B cell (primary cell): Measurements from ENCODE around the gene POTEF. TPM values are rescaled to one million over a fixed set of nuclear protein-coding genes. Genes with fewer than 3 reads are reported as not detected.
"Not testable (repeated sequence)": the region's sequence is repeated elsewhere in the genome, so short reads cannot be mapped to it uniquely, and the experiment has no call there.

ENCODE experiments used
- ATAC-seq: fragments of 200-7000 bp; cut with Tn5 transposase; one replicate; pipeline ENCODE4 v1.10.0; 2021; ENCODE audit warnings: low read depth, mild to moderate bottlenecking, moderate number of reproducible peaks, moderate library complexity
- CTCF ChIA-PET: fragments of 350-600 bp; sonication (Branson Sonifier 250); formaldehyde crosslinking; loops from one replicate; lab custom pipeline; 2021; ENCODE audit warnings: antibody characterized with exemption, inconsistent platforms; lab: Charles Lee
- POLR2A ChIA-PET: fragments of 350-600 bp; sonication (Branson Sonifier 250); formaldehyde crosslinking; loops from one replicate; lab custom pipeline; 2021; ENCODE audit warnings: antibody characterized with exemption; lab: Charles Lee
- DNase-seq: peaks from one replicate; pipeline ENCODE4 v3.0.0; 2013
- H2AFZ ChIP-seq: 2 replicates; pipeline ENCODE4 v1.6.1; 2012; ENCODE audit warnings: mild to moderate bottlenecking, low read depth, low read length; ENCODE audit not compliant: insufficient read depth, poor library complexity, severe bottlenecking
- H3K27ac ChIP-seq, 2 donors: 1 replicate in 1 of 2; 2 replicates in 1 of 2; pipeline ENCODE4 v1.5.1; 2012 to 2013; ENCODE audit warnings: low read length in 2 of 2, mild to moderate bottlenecking in 2 of 2, moderate library complexity in 1 of 2
- H3K27me3 ChIP-seq, 4 experiments: fragments of 200-600 bp in 1 of 4; sonication (generic) in 1 of 4; replicated peaks in 1 of 4; 1 replicate in 2 of 4; 2 replicates in 2 of 4; pipeline versions ENCODE4 v1.6.1 to v1.7.0; 2013 to 2016; ENCODE audit warnings: low read length in 3 of 4, mild to moderate bottlenecking in 2 of 4, mixed read lengths in 1 of 4, moderate library complexity in 1 of 4; ENCODE audit not compliant: insufficient read depth in 4 of 4, control insufficient read depth in 3 of 4; ENCODE audit errors: control extremely low read depth in 1 of 4
- H3K36me3 ChIP-seq, 2 experiments: replicated peaks in 1 of 2; 1 replicate in 1 of 2; 2 replicates in 1 of 2; pipeline versions ENCODE4 v1.6.1 to v1.7.1; 2013; ENCODE audit warnings: low read length in 1 of 2; ENCODE audit not compliant: insufficient read depth in 2 of 2, control insufficient read depth in 1 of 2; ENCODE audit errors: control extremely low read depth in 1 of 2, extremely low read depth in 1 of 2
- H3K4me1 ChIP-seq, 2 donors: fragments of 200-600 bp in 1 of 2; sonication (generic) in 1 of 2; 1 replicate in 1 of 2; 2 replicates in 1 of 2; pipeline versions ENCODE4 v1.5.1 to v1.6.1; 2013 to 2017; ENCODE audit warnings: low read length in 2 of 2; ENCODE audit not compliant: control insufficient read depth in 2 of 2, insufficient read depth in 2 of 2
- H3K4me2 ChIP-seq: replicated peaks from 2 replicates; pipeline ENCODE3; 2012; ENCODE audit warnings: mild to moderate bottlenecking, low read depth, low read length; ENCODE audit not compliant: poor library complexity, severe bottlenecking
- H3K4me3 ChIP-seq, 5 experiments: fragments of 200-600 bp in 1 of 5; sonication (generic) in 1 of 5; 1 replicate in 3 of 5; 2 replicates in 2 of 5; pipeline versions ENCODE4 v1.5.1 to v1.7.0; 2011 to 2016; ENCODE audit warnings: low read length in 4 of 5, mild to moderate bottlenecking in 4 of 5, low read depth in 2 of 5, control low read depth in 1 of 5, moderate library complexity in 1 of 5; ENCODE audit not compliant: insufficient read depth in 1 of 5; ENCODE audit errors: control extremely low read depth in 1 of 5, extremely low read depth in 1 of 5
- H3K79me2 ChIP-seq: fragments of 200-600 bp; sonication (generic); one replicate; pipeline ENCODE4 v1.6.0; 2016; ENCODE audit warnings: low read length; ENCODE audit not compliant: control insufficient read depth, insufficient read depth
- H3K9ac ChIP-seq: fragments of 200-600 bp; sonication (generic); 2 replicates; pipeline ENCODE4 v1.6.1; 2017; ENCODE audit warnings: mild to moderate bottlenecking, low read length, moderate library complexity
- H3K9me3 ChIP-seq, 3 donors: one replicate each; pipeline versions ENCODE4 v1.6.1 to v1.7.1; 2013; ENCODE audit warnings: low read length in 2 of 3; ENCODE audit not compliant: control insufficient read depth in 2 of 3, insufficient read depth in 1 of 3; ENCODE audit errors: control extremely low read depth in 1 of 3
- H4K20me1 ChIP-seq: 2 replicates; pipeline ENCODE4 v1.6.0; 2012; ENCODE audit warnings: mild to moderate bottlenecking, low read length; ENCODE audit not compliant: insufficient read depth, control insufficient read depth, poor library complexity, severe bottlenecking
- H3K27ac Mint-ChIP-seq: one replicate; pipeline ENCODE4 v1.8.0; 2021; ENCODE audit warnings: mixed read lengths
- H3K27me3 Mint-ChIP-seq: one replicate; pipeline ENCODE4 v1.8.0; 2021; ENCODE audit warnings: mixed read lengths
- H3K4me1 Mint-ChIP-seq: one replicate; pipeline ENCODE4 v1.8.0; 2021; ENCODE audit warnings: mixed read lengths
- H3K4me3 Mint-ChIP-seq: one replicate; pipeline ENCODE4 v1.8.0; 2021; ENCODE audit warnings: mixed read lengths
- H3K9me3 Mint-ChIP-seq: one replicate; pipeline ENCODE4 v1.8.0; 2022; ENCODE audit warnings: mixed read lengths; ENCODE audit not compliant: insufficient read depth
- CTCF ChIP-seq: fragments of 200-600 bp; IDR thresholded peaks from one replicate; pipeline ENCODE4 v1.8.0; 2022; ENCODE audit warnings: antibody characterized with exemption, mild to moderate bottlenecking
- EZH2 ChIP-seq: IDR thresholded peaks from 2 replicates; pipeline ENCODE4 v1.6.1; 2012; ENCODE audit warnings: borderline replicate concordance, low read depth, mild to moderate bottlenecking, moderate library complexity, low read length; ENCODE audit not compliant: insufficient read depth, poor library complexity, severe bottlenecking
- WGBS: methylation state at CpG from one replicate; pipeline ENCODE4 v1.1.5; 2013; ENCODE audit warnings: missing lambda C conversion rate; ENCODE audit not compliant: insufficient coverage; 5-methylcytosine and 5-hydroxymethylcytosine counted together
- intact Hi-C: fragments of 100-400 bp; cut with micrococcal nuclease; formaldehyde crosslinking; loops from one replicate; pipeline ENCODE4 v1.10.0; 2022
- polyA plus RNA-seq: library from polyadenylated mRNA; depleted of rRNA; stranded (reverse); fragments of >200 nt; gene quantifications from 2 replicates; pipeline ENCODE4 v1.2.3, GENCODE V29; 2012
- total RNA-seq, 2 donors: library from RNA; stranded (reverse); fragments of 120-200 nt in 1 of 2; gene quantifications; 1 replicate in 1 of 2; 2 replicates in 1 of 2; pipeline versions ENCODE4 v1.2.3 to v1.2.4, GENCODE V29; 2013 to 2022

Gene POTEF
- total and polyA plus RNA-seq, 2 donors (not counting 1 experiment from before 2014, with no cell fraction given), result not detected

DNA sequence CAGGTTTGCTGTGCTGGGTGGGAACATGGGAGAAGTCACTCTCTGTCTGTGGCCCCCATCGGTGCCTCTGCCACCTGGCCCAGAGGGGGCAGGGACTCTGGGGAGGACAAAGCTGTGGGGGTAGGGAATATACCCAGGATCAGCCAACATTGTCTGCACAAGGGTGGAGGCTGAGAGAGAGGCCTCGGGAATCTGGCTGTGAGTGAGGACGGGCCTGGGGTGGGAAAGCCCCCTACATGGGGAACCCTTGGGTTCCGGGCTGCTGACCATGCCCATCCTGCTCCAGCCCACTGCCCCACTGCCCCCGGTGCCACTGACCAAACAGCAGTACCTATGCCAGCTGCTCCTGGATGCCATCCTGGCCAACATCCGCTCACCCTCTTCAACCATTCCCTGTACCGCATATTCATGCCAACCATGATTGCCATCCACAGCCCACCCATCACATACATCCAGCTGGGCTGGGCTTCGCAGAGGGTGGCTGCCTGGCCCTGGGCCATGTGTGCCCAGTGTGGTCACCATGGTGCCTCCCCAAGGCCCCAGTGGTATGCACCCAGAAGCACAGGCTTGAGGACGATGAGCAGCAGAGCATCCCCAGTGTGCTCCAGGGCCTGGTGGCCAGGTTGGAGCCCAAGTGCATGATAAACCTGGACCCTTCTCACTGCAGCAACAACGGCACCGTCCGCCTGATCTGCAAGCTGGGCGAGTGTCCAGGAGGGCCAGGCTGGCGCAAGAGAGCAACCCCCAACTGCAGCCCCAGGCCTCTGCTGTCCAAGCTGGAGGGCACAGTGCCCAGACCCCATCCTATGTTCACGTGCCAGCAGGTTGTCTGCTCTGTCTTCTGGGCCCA lies 6.9 kb upstream of the POTEF start:
- CTCF ChIA-PET, result no interaction called here
- no peak overlapping the region for H3K4me2 ChIP-seq
- H3K4me1 ChIP-seq, result no peaks in the 10 kb centered on the region
- H3K79me2 ChIP-seq, result no peaks in the 10 kb centered on the region
- WGBS, result 89% methylated on average over 14 of the region's 15 CpGs
- H3K9me3 ChIP-seq, result no peaks in the 10 kb centered on the region
- TF ChIP-seq CTCF (no peak), EZH2 (no peak)
- ATAC-seq, result no peak
- H2AFZ ChIP-seq, result no peak overlapping the region
- no peaks in the 10 kb centered on the region for H3K36me3 ChIP-seq
- Mint-ChIP-seq H3K4me3 (no peak overlapping the region), H3K9me3 (no peaks in the 10 kb centered on the region), H3K4me1 (no peaks in the 10 kb centered on the region), H3K27me3 (no peaks in the 10 kb centered on the region), H3K27ac (no peak overlapping the region)
- no peaks in the 10 kb centered on the region for H4K20me1 ChIP-seq
- peak; percentile 1 for DNase-seq
- no peak overlapping the region for H3K4me3 ChIP-seq
- H3K27me3 ChIP-seq, result no peaks in the 10 kb centered on the region
- no peak overlapping the region for H3K27ac ChIP-seq
- intact Hi-C loops, result no loop called here
- no peak overlapping the region for H3K9ac ChIP-seq
- POLR2A ChIA-PET, result no interaction called here

DNA sequence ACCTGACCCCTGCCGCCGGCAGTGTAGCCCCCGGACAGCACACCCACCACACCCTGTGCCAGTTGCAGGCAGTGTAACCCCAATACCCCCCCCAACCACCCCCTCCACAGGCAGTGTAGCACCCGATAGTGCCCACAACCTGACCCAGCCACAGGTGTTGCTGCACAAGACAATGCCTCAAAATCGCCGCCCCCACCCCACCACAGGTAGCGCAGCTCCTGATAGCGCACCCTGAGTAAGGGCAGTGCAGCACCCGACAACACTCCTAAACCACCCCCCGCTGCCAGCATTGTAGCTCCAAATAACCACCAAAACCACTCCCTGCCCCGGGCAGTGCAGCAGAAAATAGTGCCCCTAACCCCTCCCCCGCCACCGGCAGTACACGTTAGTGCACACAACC lies 558 bp downstream of the POTEF start:
- DNase-seq, CTCF ChIA-PET, H3K9me3 ChIP-seq, H2AFZ ChIP-seq, H3K4me3 ChIP-seq, H3K27ac ChIP-seq, intact Hi-C loops, ATAC-seq, H3K4me1 ChIP-seq, H3K27me3 ChIP-seq, H3K4me3 Mint-ChIP-seq, H3K79me2 ChIP-seq, H3K4me2 ChIP-seq, POLR2A ChIA-PET, H3K4me1 Mint-ChIP-seq, H3K9me3 Mint-ChIP-seq, H3K27me3 Mint-ChIP-seq, H3K9ac ChIP-seq, H3K27ac Mint-ChIP-seq, H4K20me1 ChIP-seq, H3K36me3 ChIP-seq: not testable (repeated sequence)
- 89% methylated on average over 9 of the region's 14 CpGs for WGBS

DNA sequence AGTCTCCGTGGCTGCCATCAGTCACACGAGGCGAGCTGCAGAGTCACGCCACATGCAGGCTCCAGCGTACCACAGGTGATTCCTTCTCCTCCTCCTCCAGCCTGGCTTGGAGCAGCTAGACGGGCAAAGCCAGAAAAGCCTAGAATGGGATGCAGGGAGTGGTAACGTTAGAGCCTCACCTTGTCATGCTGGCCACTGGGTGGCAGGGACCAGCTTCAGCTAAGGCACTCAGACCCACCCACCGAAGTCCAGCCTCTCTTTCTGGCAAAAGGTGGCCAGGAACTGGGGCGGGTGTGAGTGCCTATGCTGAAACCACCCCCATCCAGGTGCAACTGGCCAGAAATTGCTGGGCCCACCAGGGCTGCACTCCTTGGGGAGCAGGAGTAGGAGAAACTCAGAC lies 1.3 kb downstream of the POTEF start:
- intact Hi-C loops, H3K36me3 ChIP-seq: not testable (repeated sequence)
- WGBS, result no CpG with 5 or more reads among the region's 9 CpGs

More for the DNA sequence above, 1.3 kb downstream of the POTEF start:
- H3K4me2 ChIP-seq, ATAC-seq, H2AFZ ChIP-seq, H3K4me3 ChIP-seq, H3K79me2 ChIP-seq, H3K27me3 Mint-ChIP-seq, H3K27ac ChIP-seq, H3K27ac Mint-ChIP-seq, H3K9me3 Mint-ChIP-seq, H3K4me1 ChIP-seq, POLR2A ChIA-PET, H3K4me1 Mint-ChIP-seq, H3K27me3 ChIP-seq, H3K4me3 Mint-ChIP-seq, DNase-seq, H3K9ac ChIP-seq, CTCF ChIA-PET, H3K9me3 ChIP-seq, H4K20me1 ChIP-seq: not testable (repeated sequence)
